ENCODE measurements around the gene PDGFD.

PDGFD gene

GRCh38 chr11:104043678-104044239 lies 120.2 kb downstream of the PDGFD start:
- Histone ChIP-seq H3K4me3 (ENCODE audit: low read depth in 1 of 5, low read length in 5 of 5) (no peak overlapping the region), H3K27me3 (ENCODE audit: control insufficient read depth in 5 of 5, insufficient read depth in 4 of 5, low read length in 5 of 5) (no peaks in the 10 kb centered on the region), H3K9ac (ENCODE audit: low read length in 5 of 5) (no peak overlapping the region), H3K27ac (ENCODE audit: low read depth, low read length) (no peak overlapping the region), H3K9me3 (ENCODE audit: control insufficient read depth in 5 of 5, low read length in 5 of 5) (peaks cover 0 to 4% (median 0%) of the 10 kb centered on the region in 5 donors), H3K36me3 (ENCODE audit: control insufficient read depth in 5 of 5, insufficient read depth in 5 of 5, low read length in 5 of 5) (no peaks in the 10 kb centered on the region), H3K4me1 (ENCODE audit: control insufficient read depth in 5 of 5, insufficient read depth in 5 of 5, low read length in 5 of 5) (peaks cover 0 to 6% (median 0%) of the 10 kb centered on the region in 5 donors)

- Histone ChIP-seq H3K36me3 (ENCODE audit: control insufficient read depth in 5 of 5, insufficient read depth in 5 of 5, low read length in 5 of 5) (no peaks in the 10 kb centered on the region), H3K27me3 (ENCODE audit: control insufficient read depth in 5 of 5, insufficient read depth in 4 of 5, low read length in 5 of 5) (no peaks in the 10 kb centered on the region), H3K4me1 (ENCODE audit: control insufficient read depth in 5 of 5, insufficient read depth in 5 of 5, low read length in 5 of 5) (peaks cover 0 to 6% (median 0%) of the 10 kb centered on the region in 5 donors), H3K9ac (ENCODE audit: low read length in 5 of 5) (no peak overlapping the region), H3K4me3 (ENCODE audit: low read depth in 1 of 5, low read length in 5 of 5) (no peak overlapping the region), H3K27ac (ENCODE audit: low read depth, low read length) (no peak overlapping the region), H3K9me3 (ENCODE audit: control insufficient read depth in 5 of 5, low read length in 5 of 5) (peaks cover 0 to 4% (median 0%) of the 10 kb centered on the region in 5 donors)
These were observed 120.8 kb downstream of the PDGFD start for GRCh38 chr11:104043142-104043541.

- H3K27ac ChIP-seq (ENCODE audit: low read depth, low read length), result no peak overlapping the region
- peaks cover 0 to 6% (median 0%) of the 10 kb centered on the region in 5 donors for H3K4me1 ChIP-seq (ENCODE audit: control insufficient read depth in 5 of 5, insufficient read depth in 5 of 5, low read length in 5 of 5)
- H3K36me3 ChIP-seq (ENCODE audit: control insufficient read depth in 5 of 5, insufficient read depth in 5 of 5, low read length in 5 of 5), result no peaks in the 10 kb centered on the region
- H3K9me3 ChIP-seq (ENCODE audit: control insufficient read depth in 5 of 5, low read length in 5 of 5), result peaks cover 0 to 4% (median 0%) of the 10 kb centered on the region in 5 donors
- H3K4me3 ChIP-seq (ENCODE audit: low read depth in 1 of 5, low read length in 5 of 5), result no peak overlapping the region
- H3K27me3 ChIP-seq (ENCODE audit: control insufficient read depth in 5 of 5, insufficient read depth in 4 of 5, low read length in 5 of 5), result no peaks in the 10 kb centered on the region
- no peak overlapping the region for H3K9ac ChIP-seq (ENCODE audit: low read length in 5 of 5)
These were observed 122.2 kb downstream of the PDGFD start for GRCh38 chr11:104041792-104042191.

- Histone ChIP-seq H3K27ac (ENCODE audit: low read depth, low read length) (no peak overlapping the region), H3K9ac (ENCODE audit: low read length in 5 of 5) (no peak overlapping the region), H3K4me3 (ENCODE audit: low read depth in 1 of 5, low read length in 5 of 5) (no peak overlapping the region), H3K36me3 (ENCODE audit: control insufficient read depth in 5 of 5, insufficient read depth in 5 of 5, low read length in 5 of 5) (no peaks in the 10 kb centered on the region), H3K4me1 (ENCODE audit: control insufficient read depth in 5 of 5, insufficient read depth in 5 of 5, low read length in 5 of 5) (peaks cover 0 to 6% (median 0%) of the 10 kb centered on the region in 5 donors), H3K9me3 (ENCODE audit: control insufficient read depth in 5 of 5, low read length in 5 of 5) (peaks cover 0 to 4% (median 0%) of the 10 kb centered on the region in 5 donors), H3K27me3 (ENCODE audit: control insufficient read depth in 5 of 5, insufficient read depth in 4 of 5, low read length in 5 of 5) (no peaks in the 10 kb centered on the region)
These were observed 127.0 kb downstream of the PDGFD start for GRCh38 chr11:104036995-104037394.

- Histone ChIP-seq H3K9ac (ENCODE audit: low read length in 5 of 5) (no peak within 1 kb of the TSS), H3K4me3 (ENCODE audit: low read depth in 1 of 5, low read length in 5 of 5) (no peak within 1 kb of the TSS), H3K4me1 (ENCODE audit: control insufficient read depth in 5 of 5, insufficient read depth in 5 of 5, low read length in 5 of 5) (peaks cover 0 to 6% (median 0%) of the 10 kb centered on the region in 5 donors), H3K36me3 (ENCODE audit: control insufficient read depth in 5 of 5, insufficient read depth in 5 of 5, low read length in 5 of 5) (no peaks in the 10 kb centered on the region), H3K27ac (ENCODE audit: low read depth, low read length) (no peak within 1 kb of the TSS), H3K27me3 (ENCODE audit: control insufficient read depth in 5 of 5, insufficient read depth in 4 of 5, low read length in 5 of 5) (no peaks in the 10 kb centered on the region), H3K9me3 (ENCODE audit: control insufficient read depth in 5 of 5, low read length in 5 of 5) (peaks cover 0 to 4% (median 0%) of the 10 kb centered on the region in 5 donors)
These were observed 127.4 kb downstream of the PDGFD start, which contains the start of gene DDI1 for GRCh38 chr11:104036588-104036987. TSS of gene DDI1 (plus strand) at chr11:104036640. CDS start at chr11:104036823, 183 bp downstream.

- no peak overlapping the region for H3K27ac ChIP-seq (ENCODE audit: low read depth, low read length)
- peaks cover 0 to 4% (median 0%) of the 10 kb centered on the region in 5 donors for H3K4me1 ChIP-seq (ENCODE audit: control insufficient read depth in 5 of 5, insufficient read depth in 5 of 5, low read length in 5 of 5)
- H3K36me3 ChIP-seq (ENCODE audit: control insufficient read depth in 5 of 5, insufficient read depth in 5 of 5, low read length in 5 of 5), result no peaks in the 10 kb centered on the region
- no peaks in the 10 kb centered on the region for H3K27me3 ChIP-seq (ENCODE audit: control insufficient read depth in 5 of 5, insufficient read depth in 4 of 5, low read length in 5 of 5)
- no peak overlapping the region for H3K9ac ChIP-seq (ENCODE audit: low read length in 5 of 5)
- peaks cover 0 to 4% (median 0%) of the 10 kb centered on the region in 5 donors for H3K9me3 ChIP-seq (ENCODE audit: control insufficient read depth in 5 of 5, low read length in 5 of 5)
- H3K4me3 ChIP-seq (ENCODE audit: low read depth in 1 of 5, low read length in 5 of 5), result no peak overlapping the region
These were observed 130.4 kb downstream of the PDGFD start for GRCh38 chr11:104033561-104033960.

GRCh38 chr11:104033134-104033533 lies 130.8 kb downstream of the PDGFD start:
- H3K4me1 ChIP-seq (ENCODE audit: control insufficient read depth in 5 of 5, insufficient read depth in 5 of 5, low read length in 5 of 5), result peaks cover 0 to 4% (median 0%) of the 10 kb centered on the region in 5 donors
- no peak overlapping the region for H3K9ac ChIP-seq (ENCODE audit: low read length in 5 of 5)
- no peaks in the 10 kb centered on the region for H3K27me3 ChIP-seq (ENCODE audit: control insufficient read depth in 5 of 5, insufficient read depth in 4 of 5, low read length in 5 of 5)
- no peak overlapping the region for H3K27ac ChIP-seq (ENCODE audit: low read depth, low read length)
- H3K36me3 ChIP-seq (ENCODE audit: control insufficient read depth in 5 of 5, insufficient read depth in 5 of 5, low read length in 5 of 5), result no peaks in the 10 kb centered on the region
- H3K4me3 ChIP-seq (ENCODE audit: low read depth in 1 of 5, low read length in 5 of 5), result no peak overlapping the region
- H3K9me3 ChIP-seq (ENCODE audit: control insufficient read depth in 5 of 5, low read length in 5 of 5), result peaks cover 0 to 4% (median 0%) of the 10 kb centered on the region in 5 donors

- H3K9ac ChIP-seq (ENCODE audit: low read length in 5 of 5), result no peak overlapping the region
- no peak overlapping the region for H3K4me3 ChIP-seq (ENCODE audit: low read depth in 1 of 5, low read length in 5 of 5)
- peaks cover 0 to 4% (median 0%) of the 10 kb centered on the region in 5 donors for H3K4me1 ChIP-seq (ENCODE audit: control insufficient read depth in 5 of 5, insufficient read depth in 5 of 5, low read length in 5 of 5)
- H3K9me3 ChIP-seq (ENCODE audit: control insufficient read depth in 5 of 5, low read length in 5 of 5), result no peaks in the 10 kb centered on the region
- H3K27ac ChIP-seq (ENCODE audit: low read depth, low read length), result no peak overlapping the region
- H3K36me3 ChIP-seq (ENCODE audit: control insufficient read depth in 5 of 5, insufficient read depth in 5 of 5, low read length in 5 of 5), result no peaks in the 10 kb centered on the region
- no peaks in the 10 kb centered on the region for H3K27me3 ChIP-seq (ENCODE audit: control insufficient read depth in 5 of 5, insufficient read depth in 4 of 5, low read length in 5 of 5)
These were observed 135.3 kb downstream of the PDGFD start for GRCh38 chr11:104028476-104029263.

- Histone ChIP-seq H3K9me3 (ENCODE audit: control insufficient read depth in 5 of 5, low read length in 5 of 5) (no peaks in the 10 kb centered on the region), H3K4me3 (ENCODE audit: low read depth in 1 of 5, low read length in 5 of 5) (no peak overlapping the region), H3K36me3 (ENCODE audit: control insufficient read depth in 5 of 5, insufficient read depth in 5 of 5, low read length in 5 of 5) (no peaks in the 10 kb centered on the region), H3K27ac (ENCODE audit: low read depth, low read length) (no peak overlapping the region), H3K27me3 (ENCODE audit: control insufficient read depth in 5 of 5, insufficient read depth in 4 of 5, low read length in 5 of 5) (no peaks in the 10 kb centered on the region), H3K4me1 (ENCODE audit: control insufficient read depth in 5 of 5, insufficient read depth in 5 of 5, low read length in 5 of 5) (no peaks in the 10 kb centered on the region), H3K9ac (ENCODE audit: low read length in 5 of 5) (no peak overlapping the region)
These were observed 139.4 kb downstream of the PDGFD start for GRCh38 chr11:104024572-104024971.

All from subcutaneous abdominal adipose tissue (tissue), 5 donors.